GM18511 (cell line): ENCODE measurements around the gene SLCO3A1.
"Not testable (repeated sequence)": the region's sequence is repeated elsewhere in the genome, so short reads cannot be mapped to it uniquely, and the experiment has no call there.

Experiments
- ATAC-seq: cut with Tn5 transposase; IDR thresholded peaks from one replicate; pipeline ENCODE4 v1.9.1; 2021; ENCODE audit warnings: mild to moderate bottlenecking, moderate library complexity; ENCODE audit not compliant: unreplicated experiment

The SLCO3A1 gene

GRCh38 chr15:92028389-92028724 lies 174.8 kb downstream of the SLCO3A1 start:
- no peak for ATAC-seq

GRCh38 chr15:92029767-92030166 lies 176.3 kb downstream of the SLCO3A1 start:
- no peak for ATAC-seq

GRCh38 chr15:92033314-92033713 lies 179.8 kb downstream of the SLCO3A1 start:
- ATAC-seq: no peak

GRCh38 chr15:92033723-92034122 lies 180.2 kb downstream of the SLCO3A1 start:
- no peak for ATAC-seq

DNA sequence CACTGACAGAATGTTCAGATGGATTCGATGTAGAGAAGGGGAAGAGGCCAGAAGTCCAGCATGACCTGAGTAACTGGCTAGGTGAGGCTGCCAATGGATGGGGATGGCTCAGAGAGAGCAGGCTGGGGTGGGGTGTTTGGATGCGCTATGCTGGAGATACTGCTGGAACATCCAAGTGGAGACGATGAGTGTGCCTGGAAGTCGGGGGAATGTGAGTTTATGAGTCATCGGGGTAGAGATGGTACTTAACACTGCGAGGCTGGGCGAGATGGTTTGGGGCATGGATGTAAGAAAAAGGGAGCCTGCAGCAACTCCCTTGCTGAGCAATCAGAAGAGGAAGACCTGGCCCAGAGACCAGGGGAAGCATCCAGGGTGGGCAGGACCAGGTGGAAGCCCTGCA lies 180.7 kb downstream of the SLCO3A1 start:
- ATAC-seq: no peak

GRCh38 chr15:92035551-92035950 lies 182.0 kb downstream of the SLCO3A1 start:
- ATAC-seq: no peak

- ATAC-seq: no peak
Measured at GRCh38 chr15:92035961-92036360, 182.5 kb downstream of the SLCO3A1 start.

DNA sequence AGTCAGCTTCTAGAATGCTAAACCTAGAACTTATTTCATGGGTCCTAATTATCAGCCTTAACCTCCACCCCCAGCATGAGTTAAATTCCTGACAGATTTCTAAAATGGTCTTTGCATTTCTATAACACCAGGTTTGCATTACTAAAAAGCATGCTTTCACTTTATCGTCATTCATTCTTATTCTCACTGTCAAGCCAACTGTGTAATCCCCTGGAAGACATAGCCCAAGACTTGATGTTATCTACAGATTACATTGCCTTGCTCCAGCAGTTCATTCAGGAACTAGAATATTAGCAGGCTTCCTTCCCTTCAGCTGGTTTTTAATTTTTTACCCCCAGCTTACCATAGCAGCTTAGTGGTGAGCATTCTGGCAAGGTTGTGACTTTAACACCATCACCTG lies 184.0 kb downstream of the SLCO3A1 start:
- ATAC-seq: no peak

DNA sequence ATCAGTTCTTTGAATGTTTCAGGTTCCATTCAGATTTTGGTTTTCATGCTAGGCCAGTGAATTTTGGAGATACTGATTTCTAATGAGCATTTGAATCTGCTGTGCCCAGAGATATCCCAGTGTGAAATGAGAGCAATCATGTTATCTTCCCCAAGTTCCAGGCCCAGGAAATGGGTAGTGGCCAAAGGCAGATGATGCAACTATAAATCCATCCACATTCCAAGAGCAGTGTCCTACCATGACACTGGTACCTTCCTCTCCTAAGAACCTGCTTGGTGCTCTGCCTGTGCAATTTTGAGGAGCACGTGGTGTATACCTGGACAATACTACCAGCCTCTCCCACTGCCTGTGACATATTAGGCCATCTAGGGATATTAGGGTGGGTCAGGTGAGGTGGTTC lies 186.8 kb downstream of the SLCO3A1 start:
- no peak for ATAC-seq

GRCh38 chr15:92041371-92041770 lies 187.9 kb downstream of the SLCO3A1 start:
- ATAC-seq: no peak

DNA sequence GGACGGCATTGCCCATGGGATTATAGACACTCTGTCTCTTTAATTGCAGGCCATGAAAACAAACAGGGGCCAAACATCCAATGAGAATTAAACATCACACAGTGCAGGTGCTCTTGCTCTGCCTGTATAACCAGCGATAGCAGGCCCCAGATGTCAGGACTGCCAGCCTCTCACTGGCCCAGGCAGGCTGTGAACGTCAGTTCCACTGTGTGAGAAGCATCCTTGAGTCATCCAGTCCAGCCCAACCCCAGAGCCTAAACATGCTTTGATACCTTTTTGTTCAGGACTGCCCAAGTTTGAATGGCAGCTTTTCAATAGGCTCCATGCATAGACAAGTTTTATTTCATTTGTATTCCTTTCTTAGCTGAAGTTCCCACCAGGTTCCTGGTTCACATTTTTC lies 189.8 kb downstream of the SLCO3A1 start:
- ATAC-seq: no peak

DNA sequence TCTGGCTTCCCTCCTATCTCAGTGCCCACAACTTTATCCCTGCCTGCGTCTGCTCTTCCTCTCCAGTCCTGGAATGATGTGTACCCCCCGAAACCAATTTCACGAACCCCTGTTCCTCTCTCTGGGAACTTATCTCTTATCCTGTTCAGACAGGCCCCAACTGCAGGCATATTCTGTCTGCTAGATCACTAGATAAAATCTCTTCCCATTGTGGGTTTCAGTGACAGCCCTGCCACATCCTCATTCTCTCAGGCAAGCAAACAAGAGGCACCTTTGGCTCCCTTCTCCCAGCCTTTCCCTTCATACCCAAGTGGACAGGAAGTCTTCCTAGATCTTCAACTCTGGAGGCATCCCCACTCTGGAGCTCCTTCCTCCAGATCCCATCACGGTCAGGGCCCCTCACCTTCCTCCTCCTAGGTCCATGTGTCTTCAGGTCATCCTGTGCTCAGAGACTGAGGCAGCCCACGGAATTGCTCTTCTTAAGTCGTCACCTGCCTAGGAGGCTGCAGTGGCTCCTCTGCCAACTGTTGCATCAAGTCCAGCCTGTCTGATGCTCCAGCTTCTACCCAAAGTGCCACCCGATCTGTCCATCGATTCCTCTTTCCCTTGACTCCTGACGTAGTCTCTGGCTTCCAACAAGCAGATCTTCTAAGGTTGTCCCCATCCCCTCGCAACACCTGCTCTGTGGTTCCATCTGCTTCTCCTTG lies 190.8 kb downstream of the SLCO3A1 start:
- no peak for ATAC-seq

DNA sequence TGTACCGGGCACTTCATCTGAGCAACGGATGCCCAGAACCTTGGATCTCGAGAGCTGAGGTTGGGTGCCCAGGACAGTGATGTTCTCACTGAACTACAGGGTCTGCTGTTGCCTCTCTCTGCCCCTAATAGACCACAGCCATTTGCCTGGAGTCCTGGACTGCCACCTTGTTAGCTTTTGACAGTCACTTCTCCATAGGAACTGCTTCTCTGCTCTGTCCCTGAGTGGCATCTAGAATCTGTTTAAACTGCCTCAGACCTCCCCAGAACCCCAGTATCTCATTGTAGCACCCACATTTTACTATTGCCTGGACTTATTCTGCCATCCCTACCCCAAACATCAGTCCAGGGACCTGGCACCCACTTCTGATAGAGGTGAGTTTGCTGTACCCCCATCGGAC lies 194.4 kb downstream of the SLCO3A1 start:
- no peak for ATAC-seq

DNA sequence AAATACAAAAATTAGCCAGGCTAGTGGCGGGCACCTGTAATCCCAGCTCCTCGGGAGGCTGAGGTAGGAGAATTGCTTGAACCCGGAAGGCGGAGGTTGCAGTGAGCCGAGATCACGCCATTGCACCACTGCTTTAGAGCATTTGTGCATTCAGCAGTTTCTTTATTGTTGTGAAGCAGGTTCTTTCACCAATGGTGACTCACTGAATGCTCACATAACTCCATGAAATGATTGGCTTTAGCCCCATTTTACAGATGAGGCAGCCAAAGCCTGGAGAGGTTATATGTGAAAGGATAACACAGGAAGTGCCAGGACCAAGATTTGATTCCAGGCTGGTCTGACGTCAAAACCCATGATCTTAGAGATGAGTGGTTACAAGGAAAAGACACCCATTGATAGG lies 195.2 kb downstream of the SLCO3A1 start:
- ATAC-seq: no peak

DNA sequence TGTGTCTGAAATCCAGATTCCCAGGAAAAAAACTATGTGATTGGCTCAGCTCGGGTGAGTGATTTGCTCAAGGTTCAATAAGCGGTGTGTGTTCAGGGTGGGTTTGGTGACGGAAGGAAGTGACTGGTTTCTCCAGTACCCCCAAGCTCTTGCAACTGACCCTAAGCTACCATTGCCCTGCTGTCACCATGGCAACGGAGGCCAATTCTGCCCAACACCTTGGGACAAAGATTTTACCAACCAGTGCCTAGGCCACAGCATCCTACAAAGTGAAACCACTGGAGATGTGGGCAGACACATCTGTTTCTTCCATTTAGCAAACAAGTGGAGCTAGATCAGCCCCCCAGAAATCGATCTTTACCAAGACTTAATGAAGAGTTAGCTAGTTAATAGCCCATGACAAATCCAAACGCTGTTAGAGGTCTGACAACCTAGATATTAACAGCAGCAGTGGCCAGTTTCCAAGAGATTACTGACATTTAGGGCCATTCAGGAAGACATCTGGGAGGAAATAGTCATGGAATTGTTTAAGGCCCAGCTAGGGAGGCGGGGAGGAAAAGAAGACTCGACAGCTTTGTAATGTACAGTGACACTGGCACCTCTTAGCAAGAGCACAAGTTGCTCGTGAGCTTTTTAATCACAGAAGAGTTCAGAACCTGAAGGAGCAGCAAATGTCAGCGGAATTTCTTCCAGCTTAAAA lies 195.9 kb downstream of the SLCO3A1 start:
- ATAC-seq: no peak

GRCh38 chr15:92050220-92050898 lies 196.9 kb downstream of the SLCO3A1 start:
- no peak for ATAC-seq

- ATAC-seq: no peak
Measured at GRCh38 chr15:92051716-92052115, 198.2 kb downstream of the SLCO3A1 start.

DNA sequence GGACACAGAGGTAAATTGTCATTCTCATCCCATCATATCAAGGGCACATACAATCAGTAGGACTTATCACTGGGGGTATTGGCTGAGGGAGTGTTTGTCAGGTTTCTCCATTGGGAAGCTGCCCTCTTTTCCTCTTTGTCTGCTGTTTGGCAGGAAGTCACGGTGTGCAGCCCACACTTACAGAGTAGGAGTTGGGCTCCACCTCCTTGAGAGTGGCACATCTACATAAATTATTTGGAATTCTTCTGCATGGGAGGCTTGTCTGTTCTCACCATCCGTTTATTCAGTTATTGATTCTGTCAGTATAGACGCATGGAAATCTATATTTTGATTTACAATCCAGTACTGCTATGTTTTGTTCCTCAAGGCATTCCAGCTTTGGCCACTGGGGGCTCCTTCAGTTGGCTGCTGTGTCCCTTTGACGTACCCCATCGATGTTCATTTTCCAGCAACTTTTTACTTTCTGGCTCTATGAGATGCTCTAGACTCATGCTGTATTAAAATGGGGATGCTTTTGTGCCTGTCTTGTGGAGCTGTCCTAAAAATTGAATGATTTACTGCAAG lies 200.3 kb downstream of the SLCO3A1 start:
- ATAC-seq: no peak

DNA sequence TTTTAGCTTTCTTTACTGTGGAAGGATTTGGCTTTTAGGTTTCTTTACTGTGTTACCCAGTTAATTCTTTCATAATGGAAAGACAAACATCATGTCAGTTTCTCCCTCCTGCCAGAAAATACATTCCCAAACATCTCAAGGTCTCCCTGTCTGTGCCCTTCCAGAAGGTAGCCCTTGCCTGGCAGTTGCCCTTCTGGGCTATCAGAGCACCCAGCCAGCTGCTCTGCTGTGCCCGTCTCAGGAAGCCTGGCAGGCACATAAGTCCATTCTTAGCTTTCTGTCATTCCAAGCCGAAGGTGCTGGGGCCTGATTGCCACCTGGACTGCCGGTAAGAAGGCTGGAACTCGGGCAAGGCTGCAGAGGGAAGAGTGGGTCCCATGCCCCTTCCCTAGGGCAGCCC lies 203.4 kb downstream of the SLCO3A1 start:
- ATAC-seq: no peak

DNA sequence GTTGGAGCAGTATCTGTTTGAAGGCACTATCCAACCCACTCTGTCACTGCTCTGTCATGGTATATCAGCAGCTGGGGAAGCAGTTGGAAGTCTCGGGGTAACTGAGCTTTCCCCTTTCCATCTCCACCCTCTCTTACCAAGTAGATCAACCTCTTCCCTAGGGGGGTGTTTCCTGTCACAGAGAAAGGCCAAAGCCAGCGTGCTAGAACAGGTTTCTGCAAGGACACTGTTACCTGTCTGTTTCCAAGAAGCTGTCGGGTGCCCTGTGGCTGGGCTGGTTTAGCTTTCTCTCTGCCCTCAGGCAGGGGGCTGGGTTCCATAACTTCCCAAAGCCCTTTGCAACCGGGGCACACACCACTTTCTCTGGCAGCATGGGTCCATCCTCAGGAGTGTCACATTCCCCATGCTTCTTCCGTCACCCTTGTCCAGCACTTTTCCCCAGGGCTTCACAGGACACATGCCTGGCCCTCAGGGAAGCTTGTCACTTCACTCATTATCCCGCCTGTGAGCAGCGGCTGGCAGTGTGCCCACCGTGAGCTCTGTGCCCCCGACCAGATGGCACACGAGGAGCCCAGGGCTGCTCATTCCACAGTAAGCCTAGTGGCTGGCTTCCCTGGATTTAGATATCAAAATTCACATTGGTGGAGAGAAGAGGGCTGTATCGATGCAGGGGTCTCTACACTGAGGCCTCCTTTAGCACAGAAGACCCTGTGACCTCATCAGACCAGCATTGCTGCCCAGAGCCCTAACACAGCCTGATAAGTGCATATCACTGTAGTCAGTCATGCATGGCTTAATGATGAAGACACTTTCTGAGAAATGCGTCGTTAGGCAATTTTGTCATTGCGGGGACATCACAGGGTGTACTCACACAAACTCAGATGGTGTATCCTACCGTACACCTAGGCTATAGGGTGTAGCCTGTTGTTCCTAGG lies 205.8 kb downstream of the SLCO3A1 start:
- ATAC-seq: no peak

- ATAC-seq: not testable (repeated sequence)
Measured at GRCh38 chr15:92059971-92060311, 206.4 kb downstream of the SLCO3A1 start.
